Activated gamma-delta T cell treated with Interleukin-2 at 50 U/mL for 16 hours (primary cell): Measurements from ENCODE around the gene FMN1.

Experiments
- DNase-seq: peaks from one replicate; pipeline ENCODE4 v3.0.0-alpha.2; 2020

Gene FMN1, protein sequence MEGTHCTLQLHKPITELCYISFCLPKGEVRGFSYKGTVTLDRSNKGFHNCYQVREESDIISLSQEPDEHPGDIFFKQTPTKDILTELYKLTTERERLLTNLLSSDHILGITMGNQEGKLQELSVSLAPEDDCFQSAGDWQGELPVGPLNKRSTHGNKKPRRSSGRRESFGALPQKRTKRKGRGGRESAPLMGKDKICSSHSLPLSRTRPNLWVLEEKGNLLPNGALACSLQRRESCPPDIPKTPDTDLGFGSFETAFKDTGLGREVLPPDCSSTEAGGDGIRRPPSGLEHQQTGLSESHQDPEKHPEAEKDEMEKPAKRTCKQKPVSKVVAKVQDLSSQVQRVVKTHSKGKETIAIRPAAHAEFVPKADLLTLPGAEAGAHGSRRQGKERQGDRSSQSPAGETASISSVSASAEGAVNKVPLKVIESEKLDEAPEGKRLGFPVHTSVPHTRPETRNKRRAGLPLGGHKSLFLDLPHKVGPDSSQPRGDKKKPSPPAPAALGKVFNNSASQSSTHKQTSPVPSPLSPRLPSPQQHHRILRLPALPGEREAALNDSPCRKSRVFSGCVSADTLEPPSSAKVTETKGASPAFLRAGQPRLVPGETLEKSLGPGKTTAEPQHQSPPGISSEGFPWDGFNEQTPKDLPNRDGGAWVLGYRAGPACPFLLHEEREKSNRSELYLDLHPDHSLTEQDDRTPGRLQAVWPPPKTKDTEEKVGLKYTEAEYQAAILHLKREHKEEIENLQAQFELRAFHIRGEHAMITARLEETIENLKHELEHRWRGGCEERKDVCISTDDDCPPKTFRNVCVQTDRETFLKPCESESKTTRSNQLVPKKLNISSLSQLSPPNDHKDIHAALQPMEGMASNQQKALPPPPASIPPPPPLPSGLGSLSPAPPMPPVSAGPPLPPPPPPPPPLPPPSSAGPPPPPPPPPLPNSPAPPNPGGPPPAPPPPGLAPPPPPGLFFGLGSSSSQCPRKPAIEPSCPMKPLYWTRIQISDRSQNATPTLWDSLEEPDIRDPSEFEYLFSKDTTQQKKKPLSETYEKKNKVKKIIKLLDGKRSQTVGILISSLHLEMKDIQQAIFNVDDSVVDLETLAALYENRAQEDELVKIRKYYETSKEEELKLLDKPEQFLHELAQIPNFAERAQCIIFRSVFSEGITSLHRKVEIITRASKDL (N-terminal part only)

DNA sequence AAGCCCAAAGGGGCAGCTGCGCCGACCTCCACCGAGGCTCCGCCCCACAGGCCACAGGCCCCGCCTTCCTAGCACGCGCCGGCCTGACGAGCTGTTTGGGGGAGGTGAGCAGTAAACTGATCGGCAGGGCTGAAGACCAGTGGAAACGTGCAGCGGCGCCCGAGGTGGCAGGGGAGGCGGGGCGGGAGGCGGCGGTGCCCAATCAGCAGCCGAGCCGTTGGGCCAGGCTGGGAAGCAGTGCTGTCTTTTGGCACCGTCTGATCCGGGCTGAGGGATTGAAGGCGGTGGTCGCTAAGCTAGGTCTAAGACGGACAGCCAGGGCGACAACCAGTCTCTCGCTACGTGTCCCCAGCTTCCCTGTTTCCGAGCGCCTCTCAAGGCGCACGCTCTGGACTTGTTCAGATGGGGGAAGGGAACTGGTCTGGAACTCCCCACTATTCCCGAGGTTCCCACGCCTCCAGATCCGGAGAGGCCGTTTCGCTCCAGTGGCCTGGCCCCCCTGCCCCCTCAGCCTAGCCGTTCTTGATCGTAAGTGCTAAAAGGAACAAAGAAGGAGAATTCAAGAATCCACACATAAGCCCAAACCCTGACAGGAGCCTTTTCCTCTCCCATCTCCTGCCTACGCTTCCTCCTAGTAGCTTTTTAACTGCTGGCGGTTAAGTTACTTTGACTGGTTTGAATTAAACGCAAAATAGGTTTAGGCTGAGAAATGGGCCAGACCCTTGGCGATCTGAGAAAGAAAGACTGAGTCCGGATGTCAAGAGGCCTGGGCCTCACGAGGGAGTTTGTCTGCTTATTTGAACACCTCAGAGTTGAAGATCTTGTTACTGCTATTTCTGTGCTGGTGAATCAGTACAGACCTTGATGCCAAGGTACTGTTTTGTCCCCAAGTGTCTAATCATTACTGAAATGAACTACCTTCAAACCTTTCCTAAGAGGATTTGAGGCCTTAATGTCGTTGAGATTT is at the start of gene FMN1:
Gene FMN1 (minus strand): TSS at position 11 of the 967 bp plus-strand sequence. CDS start 39,800 bp downstream, outside the sequence.
- DNase-seq: peak; percentile 88

- no peak for DNase-seq
Measured at GRCh38 chr15:33243869-33244268, 49.4 kb upstream of the FMN1 start.

DNA sequence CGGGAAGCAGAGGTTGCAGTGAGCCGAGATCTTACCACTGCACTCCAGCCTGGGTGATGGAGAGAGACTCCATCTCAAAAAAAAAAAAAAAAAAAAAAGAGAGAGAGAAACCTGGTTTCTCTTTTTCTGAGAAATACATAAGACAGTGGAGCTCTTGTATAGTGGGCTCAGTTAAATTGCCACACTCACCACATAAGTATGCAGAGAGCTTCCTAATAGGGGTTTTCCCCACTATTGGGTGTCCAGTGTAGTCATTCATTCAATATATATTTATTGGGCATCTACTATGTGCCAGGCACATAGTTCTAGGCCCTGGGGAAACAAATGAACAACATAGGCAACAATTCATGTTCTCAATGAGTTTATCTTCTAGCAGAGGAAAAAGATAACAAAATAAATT is 48.9 kb upstream of the FMN1 start:
- no peak for DNase-seq

DNA sequence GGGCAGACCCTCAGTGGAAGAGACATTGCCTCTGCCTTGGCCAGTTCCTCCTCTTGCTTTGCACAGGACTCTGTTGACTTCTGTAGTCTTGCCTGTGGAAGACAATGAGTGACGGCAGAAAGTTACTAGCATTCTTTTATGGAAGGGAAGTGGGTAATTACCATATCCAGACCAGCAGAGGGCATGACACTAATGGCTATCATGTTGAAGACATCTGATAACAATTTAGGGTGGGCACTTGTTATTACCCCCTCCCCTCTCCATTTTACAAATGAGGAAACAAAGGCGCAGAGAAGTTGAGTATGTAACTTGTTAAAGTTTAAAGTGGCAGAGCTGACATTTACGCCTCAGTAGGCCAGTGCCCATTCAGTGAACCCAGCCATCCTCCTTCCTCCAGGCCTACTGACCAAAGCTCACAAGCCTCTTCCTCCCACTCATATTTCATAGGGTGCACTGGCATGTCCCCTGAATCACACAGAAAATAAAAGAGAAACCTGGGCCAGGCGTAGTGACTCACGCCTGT is 48.2 kb upstream of the FMN1 start:
- no peak for DNase-seq

- no peak for DNase-seq
Measured at GRCh38 chr15:33242165-33242564, 47.7 kb upstream of the FMN1 start.

- DNase-seq: no peak
Measured at GRCh38 chr15:33236841-33237509, 42.5 kb upstream of the FMN1 start.

- DNase-seq: no peak
Measured at GRCh38 chr15:33234020-33234461, 39.5 kb upstream of the FMN1 start.

GRCh38 chr15:33226559-33227181 is 32.2 kb upstream of the FMN1 start:
- DNase-seq: peak; percentile 58

DNA sequence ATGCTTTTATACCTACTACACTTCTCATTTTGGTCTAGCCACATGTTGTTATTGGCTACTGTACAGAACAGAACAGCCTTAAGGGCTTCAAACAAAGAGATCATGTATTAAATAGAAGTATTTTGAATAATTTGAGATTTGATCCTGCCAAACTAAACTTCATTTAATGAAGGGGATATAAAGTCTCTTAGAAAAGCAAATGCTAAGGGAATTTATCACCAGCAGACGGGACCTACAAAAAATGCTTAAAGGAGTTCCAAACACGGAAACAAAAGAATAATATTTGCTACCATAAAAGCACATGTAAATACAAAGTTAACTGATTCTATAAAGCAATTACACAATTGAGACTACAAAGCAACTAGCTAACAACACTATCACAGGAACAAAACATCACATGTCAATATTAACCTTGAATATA is 23.6 kb upstream of the FMN1 start:
- DNase-seq: no peak

GRCh38 chr15:33215941-33216872 is 21.7 kb upstream of the FMN1 start:
- no peak for DNase-seq

DNA sequence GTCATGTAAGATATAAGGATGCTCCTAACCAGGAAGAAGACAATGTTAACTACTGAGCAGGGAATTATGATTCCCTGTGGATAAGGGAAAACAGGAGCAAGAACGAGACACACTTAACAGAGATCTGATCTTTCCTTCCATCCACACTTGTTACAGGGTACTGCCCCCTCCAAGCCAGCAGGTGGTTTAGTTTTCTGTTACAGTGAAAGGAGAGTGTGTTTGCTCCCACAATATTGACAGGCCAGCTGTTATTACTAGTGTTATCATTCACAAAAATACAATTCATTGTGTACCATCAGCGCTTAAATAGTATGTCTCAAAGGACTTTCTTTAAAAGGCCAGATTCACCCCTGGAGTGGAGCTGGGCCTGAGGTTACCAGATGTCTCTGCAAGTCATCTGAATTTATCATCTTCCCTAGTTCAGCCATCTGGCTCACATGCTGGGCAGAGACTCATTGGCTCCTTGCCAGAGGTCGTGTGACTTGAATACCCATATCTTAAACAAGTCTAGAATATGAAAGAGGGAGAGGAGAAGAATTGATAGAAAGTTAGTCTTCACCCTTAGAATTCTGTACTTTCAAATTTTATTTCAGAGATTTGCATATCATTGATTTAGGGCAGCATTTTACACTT is 16.8 kb upstream of the FMN1 start:
- no peak for DNase-seq

DNA sequence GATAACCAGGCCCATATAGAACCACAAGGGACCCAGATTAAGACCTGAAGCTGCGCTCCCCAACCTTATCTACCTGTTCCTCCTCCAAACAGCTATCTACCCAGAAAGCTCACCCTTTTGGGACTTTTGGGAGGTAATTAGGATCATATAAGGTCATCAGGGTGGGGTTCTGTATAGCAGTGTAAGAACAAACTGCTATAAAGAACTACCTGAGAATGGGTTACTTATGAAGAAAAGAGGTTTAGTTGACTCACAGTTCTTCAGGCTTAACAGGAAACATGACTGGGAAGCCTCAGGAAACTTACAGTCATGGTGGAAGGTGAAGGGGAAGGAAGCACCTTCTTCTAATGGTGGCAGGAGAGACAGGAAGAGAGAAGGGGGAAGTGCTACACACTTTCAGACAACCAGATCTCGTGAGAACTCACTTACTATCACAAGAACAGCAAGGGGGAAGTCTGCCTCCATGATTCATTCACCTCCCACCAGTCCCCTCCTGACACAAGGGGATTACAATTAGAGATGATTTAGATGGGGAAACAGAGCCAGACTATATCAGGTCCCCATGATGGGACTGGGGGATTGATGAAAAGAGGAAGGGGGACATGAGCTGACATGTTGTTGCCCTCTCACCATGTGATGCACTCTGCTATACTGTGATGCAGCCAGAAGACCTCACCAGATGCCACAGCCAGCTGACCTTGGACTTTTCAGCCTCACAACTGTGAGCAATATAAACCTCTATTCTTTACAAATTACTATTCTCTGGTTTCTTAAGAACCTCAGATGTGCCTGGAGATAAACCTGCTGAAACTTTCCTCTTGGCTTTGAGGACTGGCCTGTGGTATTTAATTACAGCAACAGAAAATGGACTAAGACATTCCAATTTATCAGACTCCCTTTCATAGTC is 15.3 kb upstream of the FMN1 start:
- DNase-seq: no peak

- DNase-seq: no peak
Measured at GRCh38 chr15:33207646-33208045, 13.1 kb upstream of the FMN1 start.

DNA sequence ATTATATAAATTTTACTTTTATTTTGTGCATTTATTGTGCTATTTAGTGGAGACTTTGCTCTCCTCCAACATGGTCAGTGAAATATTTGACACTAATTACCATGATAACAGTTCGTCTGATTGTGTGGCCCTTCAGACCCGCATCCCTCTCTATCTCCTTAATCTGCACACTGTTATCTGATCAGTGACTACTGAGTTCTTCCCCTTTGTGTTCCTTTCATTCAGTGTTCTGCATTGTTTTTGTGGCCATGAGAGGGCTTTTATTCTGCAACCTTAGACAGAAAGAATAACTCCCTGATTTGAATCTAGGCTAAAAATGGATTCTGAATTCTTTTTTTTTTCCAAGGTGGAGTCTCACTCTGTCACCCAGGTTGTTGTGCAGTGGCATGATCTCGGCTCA is 11.9 kb upstream of the FMN1 start:
- DNase-seq: no peak

GRCh38 chr15:33204926-33205325 is 10.4 kb upstream of the FMN1 start:
- no peak for DNase-seq

GRCh38 chr15:33204087-33204486 is 9.6 kb upstream of the FMN1 start:
- no peak for DNase-seq

DNA sequence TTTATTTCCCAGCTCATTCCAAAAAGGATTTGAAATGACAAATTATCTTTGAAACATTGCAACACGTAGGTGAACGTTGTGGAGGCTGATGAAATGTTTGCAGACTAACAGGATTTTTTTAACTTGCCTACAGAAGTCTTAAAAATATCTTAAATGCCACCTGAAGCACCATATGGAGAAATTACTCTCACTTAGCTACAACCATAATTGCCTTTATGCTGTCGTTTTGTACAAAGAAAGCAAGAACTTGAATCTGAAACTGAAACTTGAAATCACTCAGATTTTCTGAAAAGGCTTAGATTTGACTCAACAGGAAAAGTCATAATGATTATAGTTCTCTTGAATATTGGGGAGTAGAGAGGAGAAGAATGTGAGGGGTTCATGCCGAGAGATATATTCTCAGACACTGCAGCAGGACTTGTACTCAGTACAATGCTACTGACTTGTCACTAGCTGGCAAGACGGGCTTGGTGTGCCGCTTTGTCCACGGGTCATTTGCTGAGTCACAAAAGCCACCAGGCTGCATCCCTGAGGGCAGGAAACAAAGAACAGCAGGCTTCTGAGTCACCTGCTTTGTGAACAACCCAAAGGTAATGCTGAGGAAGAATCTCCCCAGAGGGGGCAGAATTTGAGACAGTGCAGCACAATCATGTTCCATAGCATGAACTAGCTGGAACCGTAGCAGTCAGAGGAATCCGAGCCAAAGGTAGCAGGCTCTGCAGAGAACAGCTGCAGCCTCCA is 7.1 kb upstream of the FMN1 start:
- peak; percentile 52 for DNase-seq
